A673 (cell line): Measurements from ENCODE around the gene SLIT3.

Experiments
- EZH2 ChIP-seq: fragments of 200-600 bp; sonication (generic); IDR thresholded peaks from 2 replicates; pipeline ENCODE4 v1.6.1; 2017; ENCODE audit warnings: borderline replicate concordance, low read depth, mild to moderate bottlenecking, mixed read lengths, antibody characterized with exemption, low read length; ENCODE audit not compliant: poor library complexity, severe bottlenecking
- TF ChIP-seq, protein P1 (sequence below): fragments of 300-800, 200-600 bp; sonication (generic); conservative IDR thresholded peaks from 2 replicates; pipeline ENCODE4 v1.5.1; 2017; ENCODE audit warnings: low read depth, mild to moderate bottlenecking, antibody characterized with exemption, low read length, moderate library complexity, mixed read lengths

DNA sequence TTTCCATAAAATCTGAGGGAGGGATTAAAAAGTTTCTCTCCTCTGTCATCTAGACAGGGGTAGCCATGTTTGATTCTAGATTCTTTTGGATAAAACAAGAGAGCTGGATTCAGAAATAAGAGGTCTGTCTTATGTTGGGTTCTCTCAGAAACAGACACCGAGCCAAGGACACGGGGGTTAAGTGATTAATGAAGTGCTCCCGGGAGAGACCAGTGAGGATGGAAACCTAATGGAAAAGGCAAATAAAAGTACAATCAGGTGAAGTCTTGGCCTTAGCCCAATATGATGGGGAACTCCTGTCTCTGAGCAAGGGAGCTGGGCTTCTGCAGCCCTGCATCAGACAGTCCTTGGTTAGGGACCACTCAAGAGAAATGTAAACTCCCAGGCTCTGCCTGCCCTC, 413.0 kb downstream of the SLIT3 start:
- TF ChIP-seq EZH2: no peak
- TF ChIP-seq, protein P1, sequence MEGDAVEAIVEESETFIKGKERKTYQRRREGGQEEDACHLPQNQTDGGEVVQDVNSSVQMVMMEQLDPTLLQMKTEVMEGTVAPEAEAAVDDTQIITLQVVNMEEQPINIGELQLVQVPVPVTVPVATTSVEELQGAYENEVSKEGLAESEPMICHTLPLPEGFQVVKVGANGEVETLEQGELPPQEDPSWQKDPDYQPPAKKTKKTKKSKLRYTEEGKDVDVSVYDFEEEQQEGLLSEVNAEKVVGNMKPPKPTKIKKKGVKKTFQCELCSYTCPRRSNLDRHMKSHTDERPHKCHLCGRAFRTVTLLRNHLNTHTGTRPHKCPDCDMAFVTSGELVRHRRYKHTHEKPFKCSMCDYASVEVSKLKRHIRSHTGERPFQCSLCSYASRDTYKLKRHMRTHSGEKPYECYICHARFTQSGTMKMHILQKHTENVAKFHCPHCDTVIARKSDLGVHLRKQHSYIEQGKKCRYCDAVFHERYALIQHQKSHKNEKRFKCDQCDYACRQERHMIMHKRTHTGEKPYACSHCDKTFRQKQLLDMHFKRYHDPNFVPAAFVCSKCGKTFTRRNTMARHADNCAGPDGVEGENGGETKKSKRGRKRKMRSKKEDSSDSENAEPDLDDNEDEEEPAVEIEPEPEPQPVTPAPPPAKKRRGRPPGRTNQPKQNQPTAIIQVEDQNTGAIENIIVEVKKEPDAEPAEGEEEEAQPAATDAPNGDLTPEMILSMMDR: no peak
